HL-60 (cell line): ENCODE measurements around the gene ABCC5.

Experiments used
- DNase-seq, 2 experiments: peaks; one replicate each; pipeline ENCODE4 v3.0.0-alpha.2; 2010 to 2020; ENCODE audit warnings: low read depth in 1 of 2, low spot score in 1 of 2
- H3K27ac ChIP-seq: fragments of 250-450 bp; sonication (Bioruptor Pico); replicated peaks from 2 replicates; pipeline ENCODE4 v1.5.1; 2020; ENCODE audit warnings: mild to moderate bottlenecking, moderate library complexity
- H3K27me3 ChIP-seq: fragments of 250-450 bp; sonication (Bioruptor Pico); 2 replicates; pipeline ENCODE4 v1.5.1; 2021; ENCODE audit warnings: mild to moderate bottlenecking, moderate library complexity; ENCODE audit not compliant: insufficient read depth, poor library complexity, severe bottlenecking
- H3K4me3 ChIP-seq: replicated peaks from 2 replicates; pipeline ENCODE4 v1.5.1; 2011; ENCODE audit warnings: mild to moderate bottlenecking, control low read depth, low read length; ENCODE audit not compliant: insufficient read depth
- CTCF ChIP-seq: IDR thresholded peaks from one replicate; pipeline ENCODE4 v1.5.1; 2011; ENCODE audit warnings: low read length, control low read depth, inconsistent platforms; ENCODE audit not compliant: insufficient read depth
- GABPA ChIP-seq: IDR thresholded peaks from 2 replicates; pipeline ENCODE4 v1.6.1; 2012; ENCODE audit warnings: low read depth
- POLR2AphosphoS5 ChIP-seq: IDR thresholded peaks from 2 replicates; pipeline ENCODE4 v1.6.1; 2012; ENCODE audit warnings: low read depth
- REST ChIP-seq: IDR thresholded peaks from 2 replicates; pipeline ENCODE4 v1.6.1; 2012; ENCODE audit warnings: low read depth; ENCODE audit not compliant: insufficient replicate concordance
- SPI1 ChIP-seq: IDR thresholded peaks from 2 replicates; pipeline ENCODE4 v1.6.1; 2012; ENCODE audit warnings: low read depth, mild to moderate bottlenecking, borderline replicate concordance

ABCC5 gene

GRCh38 chr3:184016811-184017671 is 643 bp downstream of the ABCC5 start:
- TF ChIP-seq CTCF (peak; percentile 76), POLR2AphosphoS5 (no peak)
- Histone ChIP-seq H3K4me3 (peak overlapping the region; percentile 100), H3K27ac (peak overlapping the region; percentile 70), H3K27me3 (no peaks in the 10 kb centered on the region)
- DNase-seq: peak; percentile 32 to 36

- Histone ChIP-seq H3K4me3 (no peak overlapping the region), H3K27me3 (no peaks in the 10 kb centered on the region), H3K27ac (no peak overlapping the region)
- DNase-seq: no peak
- TF ChIP-seq REST (no peak), POLR2AphosphoS5 (no peak), CTCF (no peak), GABPA (no peak), SPI1 (no peak)
Observed at GRCh38 chr3:184016169-184016570, 1.5 kb downstream of the ABCC5 start.

GRCh38 chr3:184015381-184016019 is 2.2 kb downstream of the ABCC5 start:
- no peaks in the 10 kb centered on the region for H3K27me3 ChIP-seq
- DNase-seq: no peak
- H3K4me3 ChIP-seq: no peak overlapping the region
- H3K27ac ChIP-seq: no peak overlapping the region
- no peak for TF ChIP-seq GABPA
- TF ChIP-seq CTCF: no peak
- no peak for TF ChIP-seq SPI1
- TF ChIP-seq POLR2AphosphoS5: no peak
- TF ChIP-seq REST: no peak
